Uterus (tissue), 2 donors: ENCODE results near the gene PLCH2.

Experiments
- CTCF ChIP-seq, 4 experiments: fragments of 200-600 bp in 2 of 4; fragments of 450-650 bp in 2 of 4; sonication (generic) in 2 of 4; IDR thresholded peaks; one replicate each; pipeline ENCODE4 v1.5.1; 2016 to 2019; ENCODE audit warnings: antibody characterized with exemption in 4 of 4, mild to moderate bottlenecking in 2 of 4, moderate library complexity in 1 of 4
- POLR2A ChIP-seq, 2 donors: fragments of 450-650 bp; IDR thresholded peaks; one replicate each; pipeline ENCODE4 v1.6.1; 2016; ENCODE audit warnings: antibody characterized with exemption in 2 of 2, mild to moderate bottlenecking in 1 of 2, moderate library complexity in 1 of 2

GRCh38 chr1:2468540-2468939, 7.5 kb upstream of the PLCH2 start:
- TF ChIP-seq POLR2A (IDR thresholded peaks at IDR 0.05): no peak
- TF ChIP-seq CTCF (IDR thresholded peaks at IDR 0.05): no peak
